GM18951 (cell line): ENCODE measurements around the gene SYT9.

Experiments used
- POLR2A ChIP-seq: IDR thresholded peaks from 4 replicates; pipeline ENCODE4 v1.6.1; 2011; ENCODE audit warnings: mild to moderate bottlenecking; ENCODE audit not compliant: insufficient read length, insufficient read depth; ENCODE audit errors: extremely low read depth
- in situ Hi-C: fragments of 300-500 bp; cut with MboI; formaldehyde crosslinking; loops from one replicate; pipeline ENCODE4 v1.12.0; 2022; ENCODE audit warnings: low sequenced_read_pairs, mixed read lengths, inconsistent platforms; ENCODE audit not compliant: unreplicated experiment

SYT9 gene

GRCh38 chr11:7286178-7286577 lies 34.5 kb downstream of the SYT9 start:
- TF ChIP-seq POLR2A: no peak
- in situ Hi-C loops: no loop called here

- in situ Hi-C loops: no loop called here
- TF ChIP-seq POLR2A: no peak
Measured at GRCh38 chr11:7291100-7291829, 39.6 kb downstream of the SYT9 start.

- no peak for TF ChIP-seq POLR2A
- in situ Hi-C loops: no loop called here
Measured at GRCh38 chr11:7292922-7293321, 41.2 kb downstream of the SYT9 start.

GRCh38 chr11:7299393-7299792 lies 47.7 kb downstream of the SYT9 start:
- in situ Hi-C loops: no loop called here
- no peak for TF ChIP-seq POLR2A

- in situ Hi-C loops: no loop called here
- no peak for TF ChIP-seq POLR2A
Measured at GRCh38 chr11:7300281-7300680, 48.6 kb downstream of the SYT9 start.

- in situ Hi-C loops: no loop called here
- TF ChIP-seq POLR2A: no peak
Measured at GRCh38 chr11:7303146-7303545, 51.4 kb downstream of the SYT9 start.

GRCh38 chr11:7306900-7307299 lies 55.2 kb downstream of the SYT9 start:
- in situ Hi-C loops: no loop called here
- no peak for TF ChIP-seq POLR2A

- in situ Hi-C loops: no loop called here
- no peak for TF ChIP-seq POLR2A
Measured at GRCh38 chr11:7307836-7308235, 56.1 kb downstream of the SYT9 start.

GRCh38 chr11:7311903-7312302 lies 60.2 kb downstream of the SYT9 start:
- no peak for TF ChIP-seq POLR2A
- in situ Hi-C loops: no loop called here

GRCh38 chr11:7314811-7315604 lies 63.3 kb downstream of the SYT9 start:
- no peak for TF ChIP-seq POLR2A
- in situ Hi-C loops: no loop called here

GRCh38 chr11:7319501-7319900 lies 67.8 kb downstream of the SYT9 start:
- in situ Hi-C loops: no loop called here
- no peak for TF ChIP-seq POLR2A

GRCh38 chr11:7320306-7320705 lies 68.6 kb downstream of the SYT9 start:
- in situ Hi-C loops: no loop called here
- TF ChIP-seq POLR2A: no peak

- no peak for TF ChIP-seq POLR2A
- in situ Hi-C loops: no loop called here
Measured at GRCh38 chr11:7321473-7322450, 70.1 kb downstream of the SYT9 start.
